Stomach smooth muscle (tissue), 2 donors: ENCODE measurements around the gene FAM83D.

Experiments used
- H3K27ac ChIP-seq: one replicate; pipeline ENCODE4 v1.7.0; 2013; ENCODE audit warnings: mild to moderate bottlenecking, low read length, inconsistent platforms
- H3K27me3 ChIP-seq, 2 donors: one replicate each; pipeline ENCODE4 v1.7.0; 2013; ENCODE audit warnings: low read length in 2 of 2; ENCODE audit not compliant: insufficient read depth in 2 of 2, control insufficient read depth in 1 of 2
- H3K36me3 ChIP-seq, 2 donors: one replicate each; pipeline ENCODE4 v1.7.0; 2013; ENCODE audit warnings: low read length in 2 of 2; ENCODE audit not compliant: control insufficient read depth in 2 of 2, insufficient read depth in 2 of 2
- H3K4me1 ChIP-seq: one replicate; pipeline ENCODE4 v1.7.0; 2013; ENCODE audit warnings: low read length; ENCODE audit not compliant: control insufficient read depth, insufficient read depth
- H3K4me3 ChIP-seq, 2 donors: one replicate each; pipeline ENCODE4 v1.7.0; 2013; ENCODE audit warnings: low read length in 2 of 2
- H3K9ac ChIP-seq, 2 donors: one replicate each; pipeline ENCODE4 v1.7.0; 2013; ENCODE audit warnings: low read length in 2 of 2, mild to moderate bottlenecking in 1 of 2
- H3K9me3 ChIP-seq, 2 donors: one replicate each; pipeline ENCODE4 v1.7.0; 2013; ENCODE audit warnings: low read length in 2 of 2; ENCODE audit not compliant: control insufficient read depth in 2 of 2
- donor health status: healthy.
- donor health status: Pancreatic carcinoma.

FAM83D gene

GRCh38 chr20:38896009-38896594, 30.1 kb upstream of the FAM83D start:
- H3K27me3 ChIP-seq, result peaks cover 8 to 9% of the 10 kb centered on the region in 2 donors
- H3K27ac ChIP-seq, result no peak overlapping the region
- no peak overlapping the region for H3K4me3 ChIP-seq
- H3K9ac ChIP-seq, result no peak overlapping the region
- no peaks in the 10 kb centered on the region for H3K9me3 ChIP-seq
- H3K4me1 ChIP-seq, result peaks cover 4% of the 10 kb centered on the region
- no peaks in the 10 kb centered on the region for H3K36me3 ChIP-seq

GRCh38 chr20:38897267-38897666, 28.9 kb upstream of the FAM83D start:
- Histone ChIP-seq H3K4me3 (no peak overlapping the region), H3K9ac (no peak overlapping the region), H3K4me1 (peaks cover 4% of the 10 kb centered on the region), H3K9me3 (no peaks in the 10 kb centered on the region), H3K27ac (no peak overlapping the region), H3K36me3 (no peaks in the 10 kb centered on the region), H3K27me3 (peaks cover 6 to 8% of the 10 kb centered on the region in 2 donors)

GRCh38 chr20:38900606-38901005, 25.6 kb upstream of the FAM83D start:
- Histone ChIP-seq H3K9ac (no peak overlapping the region), H3K4me3 (no peak overlapping the region), H3K4me1 (no peaks in the 10 kb centered on the region)

GRCh38 chr20:38902601-38903000, 23.6 kb upstream of the FAM83D start:
- Histone ChIP-seq H3K9ac (no peak overlapping the region), H3K36me3 (no peaks in the 10 kb centered on the region), H3K4me3 (no peak overlapping the region), H3K9me3 (peaks cover 0 to 9% of the 10 kb centered on the region in 2 donors), H3K27me3 (peaks cover 3 to 4% of the 10 kb centered on the region in 2 donors), H3K4me1 (no peaks in the 10 kb centered on the region), H3K27ac (no peak overlapping the region)

More at GRCh38 chr20:38900606-38901005, 25.6 kb upstream of the FAM83D start:
- Histone ChIP-seq H3K9me3 (peaks cover 0 to 9% of the 10 kb centered on the region in 2 donors), H3K27me3 (peaks cover 3 to 4% of the 10 kb centered on the region in 2 donors), H3K36me3 (no peaks in the 10 kb centered on the region), H3K27ac (no peak overlapping the region)

GRCh38 chr20:38903335-38903734, 22.9 kb upstream of the FAM83D start:
- no peak overlapping the region for H3K27ac ChIP-seq
- peaks cover 0 to 4% of the 10 kb centered on the region in 2 donors for H3K27me3 ChIP-seq
- no peaks in the 10 kb centered on the region for H3K4me1 ChIP-seq
- H3K36me3 ChIP-seq, result no peaks in the 10 kb centered on the region
- no peak overlapping the region for H3K9ac ChIP-seq
- H3K4me3 ChIP-seq, result no peak overlapping the region
- H3K9me3 ChIP-seq, result peaks cover 0 to 9% of the 10 kb centered on the region in 2 donors

GRCh38 chr20:38905375-38905774, 20.8 kb upstream of the FAM83D start:
- H3K9me3 ChIP-seq, result peaks cover 3 to 9% of the 10 kb centered on the region in 2 donors
- H3K27me3 ChIP-seq, result peaks cover 0 to 2% of the 10 kb centered on the region in 2 donors
- H3K9ac ChIP-seq, result no peak overlapping the region
- no peak overlapping the region for H3K4me3 ChIP-seq
- no peaks in the 10 kb centered on the region for H3K36me3 ChIP-seq
- no peak overlapping the region for H3K27ac ChIP-seq
- H3K4me1 ChIP-seq, result no peaks in the 10 kb centered on the region

- peaks cover 3 to 9% of the 10 kb centered on the region in 2 donors for H3K9me3 ChIP-seq
- H3K27ac ChIP-seq, result no peak overlapping the region
- H3K36me3 ChIP-seq, result no peaks in the 10 kb centered on the region
- no peak overlapping the region for H3K9ac ChIP-seq
- H3K4me1 ChIP-seq, result no peaks in the 10 kb centered on the region
- no peaks in the 10 kb centered on the region for H3K27me3 ChIP-seq
- no peak overlapping the region for H3K4me3 ChIP-seq
Measured at GRCh38 chr20:38907918-38908677, 18.1 kb upstream of the FAM83D start.

GRCh38 chr20:38915355-38915754, 10.9 kb upstream of the FAM83D start:
- no peaks in the 10 kb centered on the region for H3K9me3 ChIP-seq
- H3K4me1 ChIP-seq, result no peaks in the 10 kb centered on the region
- no peak overlapping the region for H3K27ac ChIP-seq
- H3K36me3 ChIP-seq, result no peaks in the 10 kb centered on the region
- no peak overlapping the region for H3K4me3 ChIP-seq
- H3K27me3 ChIP-seq, result peaks cover 0 to 2% of the 10 kb centered on the region in 2 donors
- no peak overlapping the region for H3K9ac ChIP-seq

- Histone ChIP-seq H3K36me3 (no peaks in the 10 kb centered on the region), H3K4me3 (no peak overlapping the region), H3K27ac (no peak overlapping the region), H3K9me3 (no peaks in the 10 kb centered on the region), H3K4me1 (no peaks in the 10 kb centered on the region), H3K9ac (no peak overlapping the region), H3K27me3 (peaks cover 0 to 2% of the 10 kb centered on the region in 2 donors)
Measured at GRCh38 chr20:38917657-38918056, 8.6 kb upstream of the FAM83D start.

- no peaks in the 10 kb centered on the region for H3K9me3 ChIP-seq
- H3K27ac ChIP-seq, result no peak overlapping the region
- H3K9ac ChIP-seq, result no peak overlapping the region
- no peaks in the 10 kb centered on the region for H3K36me3 ChIP-seq
- peaks cover 0 to 2% of the 10 kb centered on the region in 2 donors for H3K27me3 ChIP-seq
- no peak overlapping the region for H3K4me3 ChIP-seq
- no peaks in the 10 kb centered on the region for H3K4me1 ChIP-seq
Measured at GRCh38 chr20:38918172-38918571, 8.0 kb upstream of the FAM83D start.

GRCh38 chr20:38919683-38920082, 6.5 kb upstream of the FAM83D start:
- no peaks in the 10 kb centered on the region for H3K9me3 ChIP-seq
- H3K4me1 ChIP-seq, result no peaks in the 10 kb centered on the region
- H3K27ac ChIP-seq, result no peak overlapping the region
- peaks cover 0 to 2% of the 10 kb centered on the region in 2 donors for H3K27me3 ChIP-seq
- no peak overlapping the region for H3K9ac ChIP-seq
- no peaks in the 10 kb centered on the region for H3K36me3 ChIP-seq
- H3K4me3 ChIP-seq, result no peak overlapping the region
